Uterus (tissue), 4 donors: Measurements from ENCODE around the gene FSIP1. TPM values are rescaled to one million over a fixed set of nuclear protein-coding genes. Genes with fewer than 3 reads are reported as not detected.
A peak's percentile ranks its signal among the peaks of the same experiment; 100 is the strongest.

Source experiments
- DNase-seq, 2 donors: peaks; one replicate each; pipeline ENCODE4 v3.0.0-alpha.2; 2019 to 2020
- H3K27ac ChIP-seq, 2 donors: fragments of 200-600 bp; sonication (generic); 1 replicate in 1 of 2; 2 replicates in 1 of 2; pipeline ENCODE4 v1.5.1; 2016 to 2018
- H3K27me3 ChIP-seq, 2 donors: fragments of 200-600 bp; sonication (generic); one replicate each; pipeline ENCODE4 v1.5.1; 2018 to 2019; ENCODE audit warnings: control low read depth in 1 of 2
- H3K36me3 ChIP-seq, 2 donors: fragments of 200-600 bp; sonication (generic); one replicate each; pipeline ENCODE4 v1.5.1; 2019; ENCODE audit warnings: control low read depth in 1 of 2
- H3K4me1 ChIP-seq, 2 donors: fragments of 200-600 bp; sonication (generic); one replicate each; pipeline ENCODE4 v1.5.1; 2018 to 2019; ENCODE audit warnings: control low read depth in 1 of 2
- H3K4me3 ChIP-seq, 2 donors: fragments of 200-600 bp; sonication (generic); 1 replicate in 1 of 2; 2 replicates in 1 of 2; pipeline ENCODE4 v1.5.1; 2018 to 2019; ENCODE audit warnings: mild to moderate bottlenecking in 1 of 2
- H3K9me3 ChIP-seq, 2 donors: fragments of 200-600 bp; sonication (generic); one replicate each; pipeline ENCODE4 v1.5.1; 2019; ENCODE audit warnings: control low read depth in 1 of 2
- POLR2A ChIP-seq, 2 donors: fragments of 450-650 bp; IDR thresholded peaks; one replicate each; pipeline ENCODE4 v1.6.1; 2016; ENCODE audit warnings: antibody characterized with exemption in 2 of 2, mild to moderate bottlenecking in 1 of 2, moderate library complexity in 1 of 2
- intact Hi-C: fragments of 100-400 bp; cut with DNase I; formaldehyde crosslinking; loops from one replicate; pipeline ENCODE4 v1.15.1; 2023; ENCODE audit warnings: low total_unique reads
- total RNA-seq, 4 donors: library from RNA; depleted of rRNA in 3 of 4; stranded (reverse); fragments of >200 nt in 3 of 4; gene quantifications; one replicate each; pipeline versions ENCODE4 v1.1.0 to v1.2.4, GENCODE V29; 2014 to 2023
- TF ChIP-seq, protein P1 (sequence below), 4 experiments: fragments of 200-600 bp in 2 of 4; fragments of 450-650 bp in 2 of 4; sonication (generic) in 2 of 4; IDR thresholded peaks; one replicate each; pipeline ENCODE4 v1.5.1; 2016 to 2019; ENCODE audit warnings: antibody characterized with exemption in 4 of 4, mild to moderate bottlenecking in 2 of 4, moderate library complexity in 1 of 4
- donor health status: DM: yes; HTN: yes; CAD: no.

Gene FSIP1
- total RNA-seq, 4 donors from 2014 or later: 0.77 to 4.3 (median 2.6) TPM

GRCh38 chr15:39573844-39574243, 208.8 kb downstream of the FSIP1 start:
- Histone ChIP-seq H3K27ac (peak overlapping the region; percentile 76 to 81), H3K27me3 (no peaks in the 10 kb centered on the region), H3K36me3 (no peaks in the 10 kb centered on the region), H3K4me1 (peaks cover 2 to 3% of the 10 kb centered on the region in 2 donors), H3K4me3 (no peak overlapping the region), H3K9me3 (no peaks in the 10 kb centered on the region)
- intact Hi-C loops: no loop called here
- peak in 1 of 2 donors; percentile 47 for DNase-seq
- no peak for TF ChIP-seq POLR2A (IDR thresholded peaks at IDR 0.05)

GRCh38 chr15:39573287-39573686, 209.4 kb downstream of the FSIP1 start:
- H3K9me3 ChIP-seq: no peaks in the 10 kb centered on the region
- TF ChIP-seq POLR2A (IDR thresholded peaks at IDR 0.05): no peak
- TF ChIP-seq, protein P1, sequence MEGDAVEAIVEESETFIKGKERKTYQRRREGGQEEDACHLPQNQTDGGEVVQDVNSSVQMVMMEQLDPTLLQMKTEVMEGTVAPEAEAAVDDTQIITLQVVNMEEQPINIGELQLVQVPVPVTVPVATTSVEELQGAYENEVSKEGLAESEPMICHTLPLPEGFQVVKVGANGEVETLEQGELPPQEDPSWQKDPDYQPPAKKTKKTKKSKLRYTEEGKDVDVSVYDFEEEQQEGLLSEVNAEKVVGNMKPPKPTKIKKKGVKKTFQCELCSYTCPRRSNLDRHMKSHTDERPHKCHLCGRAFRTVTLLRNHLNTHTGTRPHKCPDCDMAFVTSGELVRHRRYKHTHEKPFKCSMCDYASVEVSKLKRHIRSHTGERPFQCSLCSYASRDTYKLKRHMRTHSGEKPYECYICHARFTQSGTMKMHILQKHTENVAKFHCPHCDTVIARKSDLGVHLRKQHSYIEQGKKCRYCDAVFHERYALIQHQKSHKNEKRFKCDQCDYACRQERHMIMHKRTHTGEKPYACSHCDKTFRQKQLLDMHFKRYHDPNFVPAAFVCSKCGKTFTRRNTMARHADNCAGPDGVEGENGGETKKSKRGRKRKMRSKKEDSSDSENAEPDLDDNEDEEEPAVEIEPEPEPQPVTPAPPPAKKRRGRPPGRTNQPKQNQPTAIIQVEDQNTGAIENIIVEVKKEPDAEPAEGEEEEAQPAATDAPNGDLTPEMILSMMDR (IDR thresholded peaks at IDR 0.05): no peak
- peak overlapping the region; percentile 76 to 81 for H3K27ac ChIP-seq
- H3K36me3 ChIP-seq: no peaks in the 10 kb centered on the region
- H3K4me1 ChIP-seq: no peaks in the 10 kb centered on the region
- DNase-seq: no peak
- H3K4me3 ChIP-seq: no peak overlapping the region
- no peaks in the 10 kb centered on the region for H3K27me3 ChIP-seq
- intact Hi-C loops: no loop called here

GRCh38 chr15:39565851-39566250, 216.8 kb downstream of the FSIP1 start:
- no peaks in the 10 kb centered on the region for H3K36me3 ChIP-seq
- DNase-seq: no peak
- H3K27me3 ChIP-seq: no peaks in the 10 kb centered on the region
- H3K4me1 ChIP-seq: no peaks in the 10 kb centered on the region
- no peak for TF ChIP-seq POLR2A (IDR thresholded peaks at IDR 0.05)
- TF ChIP-seq, protein P1 (IDR thresholded peaks at IDR 0.05): no peak
- no peaks in the 10 kb centered on the region for H3K9me3 ChIP-seq
- H3K4me3 ChIP-seq: no peak overlapping the region
- H3K27ac ChIP-seq: no peak overlapping the region
- intact Hi-C loops: no loop called here

- Histone ChIP-seq H3K36me3 (no peaks in the 10 kb centered on the region), H3K27me3 (no peaks in the 10 kb centered on the region), H3K4me3 (no peak overlapping the region), H3K4me1 (no peaks in the 10 kb centered on the region), H3K9me3 (no peaks in the 10 kb centered on the region), H3K27ac (no peak overlapping the region)
- intact Hi-C loops: no loop called here
- no peak for DNase-seq
- TF ChIP-seq POLR2A (IDR thresholded peaks at IDR 0.05): no peak
- TF ChIP-seq, protein P1 (IDR thresholded peaks at IDR 0.05): no peak
Observed at GRCh38 chr15:39564972-39565665, 217.5 kb downstream of the FSIP1 start.

DNA sequence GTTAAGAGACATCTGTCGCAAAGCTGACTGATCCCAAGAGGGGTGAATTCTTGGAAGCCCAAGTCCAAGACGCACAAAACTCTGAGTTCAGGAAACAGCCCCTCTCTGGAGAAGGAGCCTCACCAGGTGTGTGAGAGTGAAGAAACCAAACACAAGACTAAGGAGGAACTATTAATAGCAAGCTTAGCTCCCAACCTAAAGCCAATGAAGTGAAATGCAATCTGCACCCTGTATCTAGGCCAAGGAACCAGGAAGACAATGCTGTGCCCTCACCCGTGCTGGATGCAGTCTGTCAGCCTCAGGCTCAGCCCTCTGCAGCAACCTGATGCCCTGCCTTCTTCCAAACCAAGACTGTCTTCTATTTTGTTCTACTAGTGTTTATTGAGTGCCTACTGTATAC, 224.2 kb downstream of the FSIP1 start:
- no peak overlapping the region for H3K27ac ChIP-seq
- no peaks in the 10 kb centered on the region for H3K9me3 ChIP-seq
- no peaks in the 10 kb centered on the region for H3K27me3 ChIP-seq
- no peaks in the 10 kb centered on the region for H3K36me3 ChIP-seq
- no peak for DNase-seq
- TF ChIP-seq POLR2A (IDR thresholded peaks at IDR 0.05): no peak
- TF ChIP-seq, protein P1 (IDR thresholded peaks at IDR 0.05): no peak
- intact Hi-C loops: no loop called here
- H3K4me1 ChIP-seq: no peaks in the 10 kb centered on the region
- H3K4me3 ChIP-seq: no peak overlapping the region
